HG03159 (cell line): ENCODE data around the gene LPAR6.

Experiments used
- ATAC-seq: cut with Tn5 transposase; IDR thresholded peaks from one replicate; pipeline ENCODE4 v1.9.1; 2021; ENCODE audit warnings: mild to moderate bottlenecking, moderate library complexity; ENCODE audit not compliant: unreplicated experiment

LPAR6 gene

GRCh38 chr13:48377857-48378256 lies 35.1 kb downstream of the LPAR6 start:
- ATAC-seq, result no peak

GRCh38 chr13:48370815-48371214 lies 42.1 kb downstream of the LPAR6 start:
- no peak for ATAC-seq

GRCh38 chr13:48369988-48370387 lies 42.9 kb downstream of the LPAR6 start:
- no peak for ATAC-seq
